ENCODE measurements around the gene MAST3.

MAST3 gene

GRCh38 chr19:18193388-18194180, 96.0 kb downstream of the MAST3 start:
- DNase-seq, result no peak

GRCh38 chr19:18194181-18194530, 96.6 kb downstream of the MAST3 start:
- DNase-seq, result no peak

GRCh38 chr19:18194554-18195238, 97.1 kb downstream of the MAST3 start:
- DNase-seq, result peak in 1 of 2 donors; percentile 27

GRCh38 chr19:18196511-18196845, 98.9 kb downstream of the MAST3 start:
- no peak for DNase-seq

- no peak for DNase-seq
Measured at GRCh38 chr19:18197306-18197705, 99.7 kb downstream of the MAST3 start.

- DNase-seq, result no peak
Measured at GRCh38 chr19:18197941-18198340, 100.4 kb downstream of the MAST3 start.

- no peak for DNase-seq
Measured at GRCh38 chr19:18198374-18198773, 100.8 kb downstream of the MAST3 start.
